ENCODE results near the gene ZC3H13. TPM values are rescaled to one million over a fixed set of nuclear protein-coding genes. Genes with fewer than 3 reads are reported as not detected.

The ZC3H13 gene
- total RNA-seq, 1 experiment from 2014 or later: 8.2 TPM

DNA sequence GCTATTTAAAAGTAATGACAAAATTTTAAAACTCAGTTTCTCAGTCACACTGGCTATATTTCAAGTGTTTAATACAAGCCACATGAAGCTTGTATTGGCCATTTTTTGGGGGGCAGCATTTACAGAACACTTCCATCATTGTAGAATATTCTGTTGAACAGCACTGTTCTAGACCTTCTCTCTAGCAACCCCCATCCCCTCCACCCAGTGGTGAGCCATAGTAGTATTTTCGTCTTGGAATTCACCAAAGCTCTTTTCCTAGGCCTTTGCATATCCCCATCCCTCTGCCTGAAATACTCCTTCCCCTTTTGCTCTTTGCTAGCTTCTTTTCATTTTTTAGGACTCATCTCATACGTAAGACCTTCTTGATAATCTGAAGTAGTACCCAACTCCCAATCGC is 99.5 kb downstream of the ZC3H13 start:
- Histone ChIP-seq H3K27me3 (ENCODE audit: control insufficient read depth, insufficient read depth, low read length) (no peaks in the 10 kb centered on the region), H3K4me3 (ENCODE audit: insufficient read depth, low read depth, low read length) (no peak overlapping the region), H3K36me3 (replicated peaks; ENCODE audit: control insufficient read depth, insufficient read depth, low read length) (no peaks in the 10 kb centered on the region; the same call in 1 of the 2 replicates)
- peak; percentile 10 for DNase-seq

DNA sequence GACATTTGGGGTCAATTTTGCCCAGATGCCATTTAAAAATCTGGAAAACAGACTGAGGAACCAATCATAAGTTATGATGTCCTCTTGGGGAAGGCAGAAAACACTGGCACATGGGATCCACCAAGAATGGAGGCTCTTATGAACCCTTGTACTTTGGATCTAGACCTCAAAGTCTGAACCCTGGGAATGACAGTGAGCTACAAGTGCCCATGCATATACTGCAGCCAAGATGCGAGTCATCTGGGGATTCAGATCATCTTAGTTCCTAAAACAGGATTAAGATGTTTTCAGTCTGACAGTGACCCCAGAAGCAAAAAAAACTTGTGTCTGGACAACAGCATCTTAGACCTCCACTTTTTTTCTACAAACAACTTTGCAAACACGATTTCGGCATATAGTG is 100.8 kb downstream of the ZC3H13 start:
- Histone ChIP-seq H3K36me3 (replicated peaks; ENCODE audit: control insufficient read depth, insufficient read depth, low read length) (no peaks in the 10 kb centered on the region; the same call in 1 of the 2 replicates), H3K27me3 (ENCODE audit: control insufficient read depth, insufficient read depth, low read length) (no peaks in the 10 kb centered on the region), H3K4me3 (ENCODE audit: insufficient read depth, low read depth, low read length) (no peak overlapping the region)
- DNase-seq: no peak

DNA sequence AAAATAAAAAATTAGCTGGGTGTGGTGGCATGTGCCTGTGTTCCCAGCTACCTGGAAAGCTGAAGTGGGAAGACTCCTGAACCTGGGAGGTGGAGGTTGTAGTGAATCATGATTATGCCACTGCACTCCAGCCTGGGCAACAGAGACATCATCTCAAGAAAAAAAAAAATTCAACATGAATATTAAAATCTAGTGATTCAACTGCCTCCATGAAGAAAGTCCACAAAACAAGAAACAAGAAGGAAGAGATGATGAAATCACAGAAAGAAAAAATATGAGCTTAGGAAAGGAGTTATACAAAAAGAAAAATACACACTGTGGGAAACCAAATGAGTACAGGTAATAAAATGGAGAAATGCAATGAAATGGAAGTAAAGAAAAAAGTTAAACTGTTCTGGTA is 101.4 kb downstream of the ZC3H13 start:
- DNase-seq: no peak
- no peaks in the 10 kb centered on the region for H3K27me3 ChIP-seq (ENCODE audit: control insufficient read depth, insufficient read depth, low read length)
- no peak overlapping the region for H3K4me3 ChIP-seq (ENCODE audit: insufficient read depth, low read depth, low read length)
- no peaks in the 10 kb centered on the region for H3K36me3 ChIP-seq (replicated peaks; ENCODE audit: control insufficient read depth, insufficient read depth, low read length)

DNA sequence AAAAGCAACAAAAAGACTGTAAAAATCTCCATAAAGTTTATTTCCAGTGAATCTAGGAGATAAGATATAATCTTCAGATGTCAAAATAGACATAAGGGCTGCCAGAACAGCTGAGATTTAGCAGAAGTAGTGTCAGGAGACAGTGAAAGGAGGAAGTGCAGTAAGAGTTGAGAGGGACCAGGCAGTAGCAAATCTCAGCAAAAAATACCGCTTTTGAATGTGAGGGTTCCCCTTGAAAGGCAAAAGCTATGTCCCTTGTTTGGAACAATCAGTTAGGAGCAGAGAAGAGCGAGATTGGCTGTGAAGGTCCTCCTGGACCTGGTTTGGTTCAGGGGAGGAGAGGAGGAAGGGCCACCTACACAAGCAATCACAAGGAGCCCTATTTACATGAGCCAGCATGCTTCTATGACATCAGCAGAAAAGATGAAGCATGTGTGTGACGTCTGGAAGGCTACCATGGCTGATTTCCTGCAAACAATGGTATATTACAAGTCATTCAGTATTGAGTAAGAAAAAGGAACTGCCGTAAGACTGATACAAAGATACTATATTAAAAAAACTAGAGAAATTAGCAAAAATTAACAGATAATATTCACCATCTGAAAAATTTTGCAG is 102.1 kb downstream of the ZC3H13 start:
- Histone ChIP-seq H3K27me3 (ENCODE audit: control insufficient read depth, insufficient read depth, low read length) (no peaks in the 10 kb centered on the region), H3K4me3 (ENCODE audit: insufficient read depth, low read depth, low read length) (no peak overlapping the region), H3K36me3 (replicated peaks; ENCODE audit: control insufficient read depth, insufficient read depth, low read length) (no peaks in the 10 kb centered on the region)
- DNase-seq: no peak

DNA sequence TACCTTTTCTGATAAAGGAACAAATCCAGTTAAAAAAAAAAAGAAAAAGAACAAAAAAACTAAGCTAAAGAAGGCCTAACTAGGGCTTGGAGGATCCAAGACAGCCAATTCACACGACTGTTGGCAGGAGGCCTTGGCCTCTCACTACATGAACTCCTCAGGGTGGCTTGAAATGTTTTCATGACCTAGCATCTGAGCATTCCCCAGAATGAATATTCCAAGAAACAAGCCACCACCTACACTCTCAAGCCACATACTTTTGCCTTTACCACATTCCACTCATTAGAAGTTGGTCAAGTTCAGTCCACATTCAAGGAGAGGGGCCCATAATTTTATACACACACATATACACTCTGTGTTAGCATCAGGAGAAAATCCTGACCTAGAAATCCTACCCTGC is 103.4 kb downstream of the ZC3H13 start:
- Histone ChIP-seq H3K27me3 (ENCODE audit: control insufficient read depth, insufficient read depth, low read length) (no peaks in the 10 kb centered on the region), H3K36me3 (replicated peaks; ENCODE audit: control insufficient read depth, insufficient read depth, low read length) (no peaks in the 10 kb centered on the region), H3K4me3 (ENCODE audit: insufficient read depth, low read depth, low read length) (no peak overlapping the region)
- no peak for DNase-seq

DNA sequence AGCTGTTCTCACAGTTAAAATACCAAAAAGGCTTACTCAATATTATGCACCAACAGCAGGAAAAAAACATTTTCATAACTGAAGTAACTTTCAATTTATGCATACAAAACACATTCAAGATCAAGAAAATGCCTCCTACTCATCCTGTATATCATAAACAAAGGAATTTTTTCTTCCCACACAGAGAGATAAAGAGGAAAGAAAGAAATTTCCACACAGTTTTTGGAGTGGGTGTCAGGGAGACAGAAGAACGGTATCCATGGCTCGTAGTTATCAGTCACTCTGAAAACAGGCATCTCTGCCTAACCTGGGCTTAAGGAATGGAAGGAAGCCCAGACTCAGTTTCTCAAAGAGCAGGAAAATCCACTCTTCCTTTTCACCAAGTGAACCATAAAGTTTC is 108.6 kb downstream of the ZC3H13 start:
- no peak overlapping the region for H3K4me3 ChIP-seq (ENCODE audit: insufficient read depth, low read depth, low read length)
- no peaks in the 10 kb centered on the region for H3K27me3 ChIP-seq (ENCODE audit: control insufficient read depth, insufficient read depth, low read length)
- DNase-seq: no peak
- no peaks in the 10 kb centered on the region for H3K36me3 ChIP-seq (replicated peaks; ENCODE audit: control insufficient read depth, insufficient read depth, low read length)

DNA sequence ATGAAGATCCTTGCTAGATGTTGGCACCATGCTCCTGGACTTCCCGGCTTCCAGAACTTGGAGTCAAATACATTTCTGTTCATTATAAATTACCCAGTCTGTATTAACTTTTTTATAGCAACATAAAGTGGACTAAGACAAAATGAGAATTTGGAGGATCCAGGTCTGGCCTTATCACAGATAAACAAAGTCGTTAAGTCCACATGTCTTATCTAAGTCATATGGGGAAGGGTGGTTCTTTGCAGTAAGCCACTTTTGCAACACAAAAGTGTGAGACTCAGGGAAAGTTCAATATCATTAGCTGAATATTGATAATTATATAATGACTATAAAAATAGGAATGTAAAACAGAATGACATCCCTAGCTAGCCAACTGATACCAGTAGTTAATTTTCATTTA is 109.4 kb downstream of the ZC3H13 start:
- no peak overlapping the region for H3K4me3 ChIP-seq (ENCODE audit: insufficient read depth, low read depth, low read length)
- no peaks in the 10 kb centered on the region for H3K36me3 ChIP-seq (replicated peaks; ENCODE audit: control insufficient read depth, insufficient read depth, low read length)
- no peaks in the 10 kb centered on the region for H3K27me3 ChIP-seq (ENCODE audit: control insufficient read depth, insufficient read depth, low read length)
- no peak for DNase-seq

DNA sequence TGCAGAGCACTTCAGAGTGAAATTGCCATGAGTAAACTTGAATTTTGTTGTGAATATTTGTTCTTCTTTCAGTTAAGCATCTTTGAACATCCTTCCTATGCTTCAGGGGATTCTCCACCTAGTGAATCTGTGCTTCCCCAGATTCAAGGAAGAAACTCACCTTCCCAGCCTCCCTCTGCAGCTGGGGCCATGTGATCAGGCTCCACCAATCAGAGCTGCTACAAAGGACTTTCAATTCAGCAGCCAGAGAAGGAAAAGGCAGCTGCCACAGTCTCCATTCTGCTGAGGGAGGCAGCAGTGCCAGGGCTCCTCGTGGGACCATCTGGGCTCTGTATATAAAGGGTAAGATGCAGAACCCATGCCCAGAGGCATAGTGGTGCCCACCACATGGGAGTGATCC is 111.3 kb downstream of the ZC3H13 start:
- DNase-seq: no peak
- Histone ChIP-seq H3K36me3 (replicated peaks; ENCODE audit: control insufficient read depth, insufficient read depth, low read length) (no peaks in the 10 kb centered on the region), H3K4me3 (ENCODE audit: insufficient read depth, low read depth, low read length) (no peak overlapping the region), H3K27me3 (ENCODE audit: control insufficient read depth, insufficient read depth, low read length) (no peaks in the 10 kb centered on the region)

DNA sequence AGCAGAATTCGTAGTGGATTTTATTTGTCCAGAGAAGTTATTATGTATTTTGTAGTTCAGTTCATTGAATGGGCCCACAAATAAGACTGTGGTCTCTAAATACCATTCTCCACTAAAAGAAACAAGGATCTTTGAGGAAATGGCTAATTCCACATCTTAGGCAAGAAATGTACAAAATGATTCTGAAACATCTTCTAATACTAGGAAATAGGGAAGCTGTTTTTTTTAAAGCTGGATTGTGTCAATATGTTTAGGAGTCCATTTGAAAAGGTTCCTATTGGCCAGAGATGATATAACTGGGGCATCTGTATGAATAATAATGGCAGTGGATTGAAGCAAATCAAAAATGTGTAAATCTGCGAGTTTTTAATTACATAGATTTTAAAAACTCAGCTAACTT is 112.5 kb downstream of the ZC3H13 start:
- H3K36me3 ChIP-seq (replicated peaks; ENCODE audit: control insufficient read depth, insufficient read depth, low read length): no peaks in the 10 kb centered on the region
- no peak for DNase-seq
- no peak overlapping the region for H3K4me3 ChIP-seq (ENCODE audit: insufficient read depth, low read depth, low read length)
- H3K27me3 ChIP-seq (ENCODE audit: control insufficient read depth, insufficient read depth, low read length): no peaks in the 10 kb centered on the region

DNA sequence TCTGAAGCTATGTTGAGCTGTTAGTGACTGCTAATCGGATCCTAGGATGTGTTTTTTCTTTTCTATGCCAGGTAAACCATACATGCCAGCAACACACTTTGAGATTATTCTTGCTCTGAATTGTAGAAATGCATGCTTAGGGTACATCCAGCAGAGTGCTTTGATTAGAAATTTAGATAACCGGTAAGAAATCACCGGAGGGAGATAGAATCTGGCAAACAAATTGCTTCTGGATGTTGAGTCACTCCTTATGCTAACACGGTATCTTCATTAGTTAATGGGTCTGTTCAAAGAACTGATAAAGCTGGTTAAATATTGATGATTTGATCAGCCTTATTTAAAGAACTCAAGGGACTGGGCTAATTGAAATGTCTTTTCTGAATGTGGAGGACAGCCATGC is 115.9 kb downstream of the ZC3H13 start:
- DNase-seq: no peak
- Histone ChIP-seq H3K36me3 (replicated peaks; ENCODE audit: control insufficient read depth, insufficient read depth, low read length) (no peaks in the 10 kb centered on the region), H3K27me3 (ENCODE audit: control insufficient read depth, insufficient read depth, low read length) (no peaks in the 10 kb centered on the region), H3K4me3 (ENCODE audit: insufficient read depth, low read depth, low read length) (no peak overlapping the region)

DNA sequence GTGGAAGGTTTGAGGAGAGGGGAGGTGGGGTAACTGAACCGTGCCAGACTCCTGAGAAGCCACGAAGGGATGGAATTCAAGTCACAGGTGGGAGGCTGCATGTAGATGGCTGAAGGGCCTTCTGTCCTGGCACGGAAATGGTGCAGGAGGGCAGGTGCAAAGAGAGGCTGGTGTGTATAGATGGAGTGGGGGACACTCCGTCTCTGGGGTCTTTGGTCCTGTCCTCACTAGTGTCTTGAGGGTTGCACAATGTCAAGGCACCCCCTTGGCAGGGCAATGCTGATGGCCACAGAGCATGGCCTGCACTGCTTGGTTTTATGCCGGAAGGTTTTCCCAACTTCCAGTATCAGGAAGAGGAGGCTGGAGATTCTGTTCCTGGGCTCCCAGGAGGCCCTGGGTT is 118.3 kb downstream of the ZC3H13 start:
- no peak for DNase-seq
- Histone ChIP-seq H3K4me3 (ENCODE audit: insufficient read depth, low read depth, low read length) (no peak overlapping the region), H3K36me3 (replicated peaks; ENCODE audit: control insufficient read depth, insufficient read depth, low read length) (no peaks in the 10 kb centered on the region), H3K27me3 (ENCODE audit: control insufficient read depth, insufficient read depth, low read length) (no peaks in the 10 kb centered on the region)

DNA sequence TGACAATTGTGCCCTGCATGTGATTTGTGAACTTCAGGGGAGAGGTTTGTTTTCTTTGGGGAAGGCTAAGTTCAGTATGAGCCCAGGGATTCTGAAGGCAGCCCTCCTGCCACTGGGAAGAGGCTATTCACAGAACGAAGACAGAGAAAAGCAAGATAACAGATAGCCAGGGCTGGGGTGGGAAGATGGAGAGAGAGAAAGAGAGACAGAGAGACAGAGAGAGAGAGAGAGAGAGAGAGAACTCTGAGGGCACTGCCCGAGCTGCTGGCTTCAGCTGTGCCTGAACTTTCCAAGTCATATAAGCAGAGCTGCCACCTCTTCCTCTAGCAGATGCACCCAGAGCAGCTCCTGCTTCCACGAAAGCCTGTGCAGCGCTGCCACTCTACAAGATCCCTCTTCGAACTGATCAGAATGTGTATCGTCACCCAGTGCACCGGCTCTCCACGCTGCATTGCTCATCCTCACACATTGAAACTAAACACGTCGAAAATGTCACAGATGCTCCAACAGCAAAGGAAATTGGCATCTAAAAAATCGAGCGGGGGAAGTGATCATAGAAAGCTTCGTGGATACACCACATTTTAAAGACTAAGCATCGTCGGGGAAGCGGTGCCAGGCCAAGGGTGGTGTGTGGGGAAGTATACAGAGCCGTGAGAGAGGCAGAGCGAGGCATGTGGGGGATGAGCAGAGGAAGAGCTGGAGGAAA is 119.2 kb downstream of the ZC3H13 start:
- H3K4me3 ChIP-seq (ENCODE audit: insufficient read depth, low read depth, low read length): no peak overlapping the region
- no peak for DNase-seq
- no peaks in the 10 kb centered on the region for H3K36me3 ChIP-seq (replicated peaks; ENCODE audit: control insufficient read depth, insufficient read depth, low read length)
- H3K27me3 ChIP-seq (ENCODE audit: control insufficient read depth, insufficient read depth, low read length): no peaks in the 10 kb centered on the region

DNA sequence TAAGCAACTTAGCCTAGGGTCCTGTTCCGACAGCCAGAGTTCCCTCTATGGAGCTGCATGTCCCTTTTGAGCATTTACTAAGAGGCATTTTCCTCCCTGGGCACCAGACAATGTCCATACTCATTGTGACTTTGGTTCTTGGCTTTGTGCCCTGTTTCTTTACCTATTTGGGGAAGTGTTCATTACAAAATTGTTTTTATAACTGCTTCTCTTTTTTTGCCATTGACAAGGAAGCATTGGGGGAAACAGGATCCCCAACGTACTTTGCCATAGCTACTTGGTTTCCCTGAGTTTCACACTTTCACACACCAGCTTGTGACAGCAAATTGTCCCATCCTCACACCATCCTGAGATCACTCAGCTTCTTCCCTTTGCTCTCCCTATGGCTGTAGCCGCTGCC is 119.9 kb downstream of the ZC3H13 start:
- no peak for DNase-seq
- Histone ChIP-seq H3K27me3 (ENCODE audit: control insufficient read depth, insufficient read depth, low read length) (no peaks in the 10 kb centered on the region), H3K36me3 (replicated peaks; ENCODE audit: control insufficient read depth, insufficient read depth, low read length) (no peaks in the 10 kb centered on the region), H3K4me3 (ENCODE audit: insufficient read depth, low read depth, low read length) (no peak overlapping the region)

DNA sequence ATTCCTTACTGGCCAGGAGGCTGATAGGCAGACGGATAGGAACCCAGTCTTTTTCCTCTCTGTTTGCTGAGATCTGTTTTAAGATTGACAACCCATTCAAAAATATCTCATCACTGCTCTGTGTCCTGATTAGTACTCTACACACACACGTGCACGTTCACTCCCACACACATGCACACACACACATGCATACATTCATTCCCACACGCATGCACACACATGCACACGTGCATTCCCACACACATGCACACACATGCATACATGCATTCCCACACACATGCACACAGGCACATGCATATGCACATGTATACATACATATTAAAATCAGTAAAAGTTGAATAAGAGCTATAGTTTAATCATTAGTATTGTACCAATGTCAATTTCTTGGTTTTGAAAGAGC is 120.4 kb downstream of the ZC3H13 start:
- Histone ChIP-seq H3K4me3 (ENCODE audit: insufficient read depth, low read depth, low read length) (no peak overlapping the region), H3K36me3 (replicated peaks; ENCODE audit: control insufficient read depth, insufficient read depth, low read length) (no peaks in the 10 kb centered on the region), H3K27me3 (ENCODE audit: control insufficient read depth, insufficient read depth, low read length) (no peaks in the 10 kb centered on the region)
- DNase-seq: no peak

DNA sequence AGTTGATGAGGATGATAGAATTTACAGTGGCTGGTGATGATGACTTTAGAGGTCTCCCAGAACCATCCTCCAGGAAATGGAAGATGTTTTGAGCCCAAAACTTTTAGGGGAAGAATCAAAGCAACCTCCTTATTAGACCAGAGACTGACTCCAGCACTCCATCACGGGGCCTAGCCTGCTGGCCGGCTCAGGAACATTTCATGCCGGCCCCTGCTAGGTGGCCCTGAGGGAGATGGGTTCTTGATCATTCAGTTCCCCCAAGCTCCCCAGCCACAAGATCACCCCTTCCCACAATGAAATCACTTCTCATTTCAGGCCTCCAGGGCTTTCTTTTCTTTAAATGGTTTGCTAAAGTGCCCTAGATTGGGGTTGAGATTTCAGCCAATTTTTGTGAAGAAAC is 121.3 kb downstream of the ZC3H13 start:
- Histone ChIP-seq H3K27me3 (ENCODE audit: control insufficient read depth, insufficient read depth, low read length) (no peaks in the 10 kb centered on the region), H3K4me3 (ENCODE audit: insufficient read depth, low read depth, low read length) (no peak overlapping the region), H3K36me3 (replicated peaks; ENCODE audit: control insufficient read depth, insufficient read depth, low read length) (no peaks in the 10 kb centered on the region)
- DNase-seq: no peak

DNA sequence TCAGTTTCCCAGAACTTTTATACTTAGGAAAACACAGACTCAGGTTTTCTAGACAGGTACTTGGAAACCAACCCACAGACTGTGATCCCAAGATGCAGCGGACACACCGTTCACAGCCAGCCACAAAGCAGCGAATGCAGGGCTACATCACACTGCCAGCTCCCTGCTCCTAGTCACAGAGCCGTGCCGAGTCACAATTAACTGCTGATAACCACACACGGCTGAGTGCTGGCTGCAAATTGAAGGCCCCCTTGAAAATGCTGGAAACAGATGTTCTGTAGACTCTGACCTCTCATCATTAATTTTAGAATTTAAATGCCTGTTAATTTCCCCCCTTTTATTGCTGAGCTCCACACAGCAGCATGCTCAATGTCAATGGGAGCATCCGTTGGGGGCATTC is 122.4 kb downstream of the ZC3H13 start:
- Histone ChIP-seq H3K36me3 (replicated peaks; ENCODE audit: control insufficient read depth, insufficient read depth, low read length) (no peaks in the 10 kb centered on the region), H3K27me3 (ENCODE audit: control insufficient read depth, insufficient read depth, low read length) (no peaks in the 10 kb centered on the region), H3K4me3 (ENCODE audit: insufficient read depth, low read depth, low read length) (no peak overlapping the region)
- DNase-seq: no peak

Data from H7 (cell line).